Stomach (tissue), 9 donors: ENCODE results near the gene PDLIM3. TPM values are rescaled to one million over a fixed set of nuclear protein-coding genes. Genes with fewer than 3 reads are reported as not detected.

ENCODE experiments used
- DNase-seq, 2 donors: peaks; one replicate each; pipeline versions ENCODE4 v3.0.0 to v3.0.0-alpha.2; 2013 to 2019
- H3K27ac ChIP-seq, 5 donors: fragments of 200-600 bp in 4 of 5; sonication (generic) in 4 of 5; one replicate each; pipeline ENCODE4 v1.5.1; 2013 to 2019; ENCODE audit warnings: mild to moderate bottlenecking in 1 of 5, moderate library complexity in 1 of 5
- H3K27me3 ChIP-seq, 3 donors: fragments of 200-600 bp; sonication (generic); one replicate each; pipeline ENCODE4 v1.5.1; 2017 to 2019; ENCODE audit warnings: mixed run types in 1 of 3
- H3K36me3 ChIP-seq, 4 donors: fragments of 200-600 bp; sonication (generic); 1 replicate in 3 of 4; 2 replicates in 1 of 4; pipeline ENCODE4 v1.5.1; 2016 to 2019
- H3K4me1 ChIP-seq, 4 donors: fragments of 200-600 bp; sonication (generic); one replicate each; pipeline ENCODE4 v1.5.1; 2016 to 2019
- H3K4me3 ChIP-seq, 4 donors: fragments of 200-600 bp; sonication (generic) in 3 of 4; one replicate each; pipeline ENCODE4 v1.5.1; 2016 to 2019; ENCODE audit warnings: mild to moderate bottlenecking in 1 of 4
- H3K9me3 ChIP-seq, 4 donors: fragments of 200-600 bp; sonication (generic); one replicate each; pipeline ENCODE4 v1.5.1; 2016 to 2019
- CTCF ChIP-seq, 7 experiments: fragments of 450-650 bp in 4 of 7; fragments of 200-600 bp in 3 of 7; sonication (generic) in 3 of 7; IDR thresholded peaks; one replicate each; pipeline ENCODE4 v1.5.1; 2016 to 2019; ENCODE audit warnings: antibody characterized with exemption in 7 of 7, control low read depth in 2 of 7, mild to moderate bottlenecking in 1 of 7
- EP300 ChIP-seq: sonication (generic); formaldehyde crosslinking; IDR thresholded peaks from one replicate; pipeline ENCODE4 v1.6.1; 2017; ENCODE audit warnings: antibody characterized with exemption
- POLR2A ChIP-seq, 4 donors: fragments of 450-650 bp; IDR thresholded peaks; one replicate each; pipeline ENCODE4 v1.6.1; 2016; ENCODE audit warnings: antibody characterized with exemption in 4 of 4, control low read depth in 2 of 4, mild to moderate bottlenecking in 1 of 4, moderate library complexity in 1 of 4
- POLR2AphosphoS5 ChIP-seq, 3 donors: sonication (generic); formaldehyde crosslinking; IDR thresholded peaks; one replicate each; pipeline ENCODE4 v1.6.1; 2016; ENCODE audit warnings: antibody characterized with exemption in 3 of 3
- WGBS, 5 donors: extraction: QIAGEN DNeasy Blood & Tissue Kit in 3 of 5; methylation state at CpG; one replicate each; pipeline versions ENCODE4 v1.1.5 to v1.1.7; 2013 to 2018; 5-methylcytosine and 5-hydroxymethylcytosine counted together
- intact Hi-C: fragments of 100-400 bp; cut with DNase I; formaldehyde crosslinking; loops from one replicate; pipeline ENCODE4 v1.15.1; 2023; ENCODE audit warnings: low total_unique reads
- polyA plus RNA-seq, 3 donors: library from polyadenylated mRNA; stranded (reverse); fragments of 200-250 nt; gene quantifications; one replicate each; pipeline ENCODE4 v1.2.3, GENCODE V29; 2013
- total RNA-seq, 5 donors: library from RNA; depleted of rRNA; stranded (reverse); fragments of >200 nt; gene quantifications; one replicate each; pipeline versions ENCODE4 v1.1.0 to v1.2.3, GENCODE V29; 2014 to 2016
- donor health status: healthy with polysubstance abuse.
- donor health status: Bipolar disorder and iron deficiency.
- donor health status: healthy.

PDLIM3 gene
- total and polyA plus RNA-seq, 8 donors: 73.9 to 755 (median 108) TPM

DNA sequence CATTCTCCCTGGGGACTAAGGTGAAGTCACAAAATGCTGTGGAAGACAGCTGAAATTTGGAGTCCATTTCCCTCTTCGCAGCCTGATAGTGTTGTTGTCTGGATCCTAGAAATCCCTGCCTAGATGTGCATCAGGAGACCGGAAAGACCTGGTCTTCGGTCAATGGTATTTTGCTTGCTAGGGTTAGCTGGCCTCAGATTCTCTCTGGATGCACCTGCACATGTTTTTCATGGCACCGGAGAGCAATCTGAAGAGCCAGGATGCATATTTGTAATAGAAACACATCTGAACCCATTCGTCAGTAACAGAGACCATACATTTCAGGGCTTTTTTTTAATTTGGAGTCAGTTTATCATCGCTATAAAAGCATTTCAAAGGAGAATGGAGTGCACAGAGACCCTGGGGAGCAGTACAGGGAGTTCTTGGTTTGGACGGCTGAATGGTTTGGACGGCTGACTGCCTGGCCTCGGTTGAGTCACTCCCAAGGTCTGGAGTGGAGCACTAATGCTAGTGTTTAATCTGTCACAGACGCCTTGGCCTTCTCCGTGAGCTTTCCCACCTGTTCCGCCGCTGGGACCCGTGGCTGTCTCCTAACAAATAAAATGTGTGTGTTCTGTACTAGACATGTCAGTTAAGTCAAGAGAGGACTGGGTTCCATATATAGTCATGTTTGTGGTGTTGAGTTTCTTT is 7.5 kb upstream of the PDLIM3 start:
- DNase-seq: peak; percentile 34 to 90
- Histone ChIP-seq H3K27me3 (peaks cover 0 to 6% (median 0%) of the 10 kb centered on the region in 3 donors), H3K27ac (peak overlapping the region in 4 of 5 donors; percentile 46 to 76 (median 64)), H3K36me3 (no peaks in the 10 kb centered on the region), H3K9me3 (no peaks in the 10 kb centered on the region), H3K4me3 (no peak overlapping the region), H3K4me1 (peaks cover 0 to 33% (median 9%) of the 10 kb centered on the region in 4 donors)
- intact Hi-C loops: no loop called here
- peak; percentile 32 to 74 (median 54) for TF ChIP-seq POLR2AphosphoS5 (IDR thresholded peaks at IDR 0.05)
- TF ChIP-seq EP300: no peak
- 62 to 75% (median 73%) methylated on average over 14 of the region's 14 CpGs for WGBS, 5 donors

DNA sequence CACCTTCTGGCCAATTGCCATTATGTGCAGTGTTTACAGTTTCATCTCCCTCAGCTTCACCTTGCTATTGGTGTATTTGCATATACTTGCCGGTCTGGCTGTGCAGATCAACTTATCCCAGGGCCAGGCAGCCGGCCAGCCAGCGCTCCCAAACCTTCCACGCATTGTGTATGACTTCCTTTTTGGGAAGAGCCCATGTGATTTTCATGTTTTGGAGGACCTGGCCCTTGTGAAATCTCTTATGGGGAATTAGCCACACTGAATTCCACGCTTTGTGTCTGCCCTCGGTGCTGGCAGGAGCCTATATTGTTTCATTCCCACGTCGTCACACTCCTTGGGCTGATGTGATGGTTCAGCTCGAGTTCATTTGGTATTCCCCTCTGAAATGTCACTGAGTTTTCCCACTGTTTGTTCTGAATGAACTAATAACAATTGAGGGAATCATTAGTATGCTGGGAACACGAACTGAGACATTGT is 6.0 kb upstream of the PDLIM3 start:
- Histone ChIP-seq H3K36me3 (no peaks in the 10 kb centered on the region), H3K4me1 (peaks cover 1 to 39% (median 13%) of the 10 kb centered on the region in 4 donors), H3K9me3 (no peaks in the 10 kb centered on the region), H3K4me3 (no peak overlapping the region), H3K27me3 (peaks cover 0 to 8% (median 0%) of the 10 kb centered on the region in 3 donors), H3K27ac (peak overlapping the region; percentile 12 to 76 (median 64))
- intact Hi-C loops: no loop called here
- WGBS, 5 donors: 26 to 47% (median 41%) methylated on average over 10 of the region's 10 CpGs
- TF ChIP-seq POLR2AphosphoS5 (IDR thresholded peaks at IDR 0.05) (peak in 2 of 3 donors; percentile 38 to 39), CTCF (IDR thresholded peaks at IDR 0.05) (no peak)
- peak in 1 of 2 donors; percentile 73 for DNase-seq

DNA sequence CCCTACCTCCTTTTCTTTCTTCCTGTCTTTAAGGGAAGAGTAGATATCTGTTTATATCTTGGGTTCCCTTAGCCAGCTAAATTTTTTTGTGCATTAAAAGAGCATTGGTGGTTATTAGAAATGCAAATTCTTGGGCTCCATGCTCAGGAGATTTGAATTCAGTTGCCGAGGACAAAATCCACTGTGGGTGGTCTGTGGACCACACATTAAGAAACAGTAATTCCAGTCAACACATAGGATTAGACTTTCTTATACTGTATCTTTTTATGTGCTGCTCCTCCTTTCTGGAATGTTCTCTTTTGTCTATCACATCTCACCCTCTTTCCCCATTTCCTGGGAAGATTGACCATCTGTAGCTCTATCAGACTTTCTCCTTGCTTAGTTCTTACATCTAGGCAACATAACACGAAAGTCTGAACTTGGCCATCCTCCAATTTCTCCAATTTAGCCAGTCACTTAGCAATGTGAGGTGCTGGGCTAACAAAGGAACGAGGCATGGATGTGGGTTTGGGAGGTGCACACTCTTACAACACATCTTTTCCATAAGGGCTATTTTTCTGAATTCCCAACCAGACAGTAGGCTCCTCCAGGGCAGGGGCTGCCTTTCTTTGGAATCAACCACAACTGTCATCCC is 5.3 kb upstream of the PDLIM3 start:
- Histone ChIP-seq H3K27me3 (peaks cover 0 to 15% (median 5%) of the 10 kb centered on the region in 3 donors), H3K27ac (peak overlapping the region in 4 of 5 donors; percentile 46 to 76 (median 64)), H3K36me3 (no peaks in the 10 kb centered on the region), H3K9me3 (no peaks in the 10 kb centered on the region), H3K4me1 (peaks cover 7 to 46% (median 19%) of the 10 kb centered on the region in 4 donors), H3K4me3 (no peak overlapping the region)
- DNase-seq: no peak
- WGBS, 5 donors: 56 to 70% (median 62%) methylated on average over 3 of the region's 3 CpGs
- TF ChIP-seq EP300 (no peak), POLR2AphosphoS5 (IDR thresholded peaks at IDR 0.05) (no peak), CTCF (IDR thresholded peaks at IDR 0.05) (no peak), POLR2A (IDR thresholded peaks at IDR 0.05) (no peak)
- intact Hi-C loops: no loop called here

GRCh38 chr4:185540040-185540439 is 4.7 kb upstream of the PDLIM3 start:
- peaks cover 0 to 20% (median 11%) of the 10 kb centered on the region in 3 donors for H3K27me3 ChIP-seq
- no peaks in the 10 kb centered on the region for H3K36me3 ChIP-seq
- intact Hi-C loops: no loop called here
- no peak for DNase-seq
- peaks cover 7 to 51% (median 22%) of the 10 kb centered on the region in 4 donors for H3K4me1 ChIP-seq
- no peak overlapping the region for H3K4me3 ChIP-seq
- peak overlapping the region in 2 of 5 donors; percentile 64 to 76 for H3K27ac ChIP-seq
- H3K9me3 ChIP-seq: no peaks in the 10 kb centered on the region
- TF ChIP-seq POLR2A (IDR thresholded peaks at IDR 0.05) (no peak), CTCF (IDR thresholded peaks at IDR 0.05) (no peak), POLR2AphosphoS5 (IDR thresholded peaks at IDR 0.05) (no peak), EP300 (no peak)
- WGBS, 5 donors: 75 to 86% (median 79%) methylated on average over 8 of the region's 8 CpGs
